ENCODE data around the gene PPARA. TPM values are rescaled to one million over a fixed set of nuclear protein-coding genes. Genes with fewer than 3 reads are reported as not detected.

PPARA gene
- polyA plus RNA-seq, 1 experiment: 10.3 TPM

DNA sequence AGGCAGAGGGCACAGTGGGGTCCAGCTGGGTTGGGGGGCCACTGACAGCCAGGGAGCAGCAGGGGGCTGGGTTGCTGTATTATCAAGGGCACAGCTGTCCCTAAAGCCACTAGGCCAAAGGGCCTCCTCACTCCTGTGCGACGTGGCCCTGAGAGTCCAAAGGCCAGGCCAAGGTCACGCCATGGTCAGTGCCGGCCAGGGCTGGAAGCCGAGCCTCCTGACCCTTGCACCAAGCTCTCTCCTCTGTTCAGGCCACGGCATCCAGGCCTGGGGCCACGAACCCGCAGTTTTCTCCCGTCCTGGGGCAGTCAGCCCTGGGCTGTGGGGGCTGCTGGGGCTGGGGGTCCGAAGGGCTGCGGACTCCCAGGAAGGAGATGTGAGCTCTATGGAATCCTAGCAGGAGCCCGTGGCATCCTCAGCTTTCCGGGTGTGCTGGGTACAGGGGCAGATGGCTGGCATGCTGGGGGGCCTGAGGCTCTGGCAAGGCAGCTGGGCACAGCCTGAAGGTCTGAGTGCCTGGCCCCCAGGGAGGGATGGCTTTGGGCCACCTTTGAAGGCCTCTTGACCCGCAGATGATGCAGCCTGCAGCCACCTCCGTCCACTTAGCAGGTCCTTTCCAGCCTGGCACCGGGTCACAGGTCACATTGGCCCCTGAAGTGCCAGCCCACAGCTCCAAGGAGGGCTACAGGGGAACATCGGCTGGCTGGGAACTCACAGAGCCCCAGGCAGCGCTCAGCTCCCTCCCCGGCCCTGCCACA lies 17.3 kb upstream of the PPARA start:
- ChIA-PET POLR2A (interaction anchor here (0.6 kb wide), 1 partner anchor 1198 kb away, joined by 3 read pairs; no protein-coding TSS in a partner anchor), CTCF (interaction anchor here (0.5 to 2.6 kb wide), 3 partner anchors 11 to 397 kb away, joined by 3 to 11 read pairs (median 5); no protein-coding TSS in a partner anchor)
- Histone ChIP-seq H3K4me3 (ENCODE audit: low read depth, low read length) (no peak overlapping the region), H3K36me3 (ENCODE audit: control insufficient read depth, insufficient read depth, low read length) (no peaks in the 10 kb centered on the region), H3K27me3 (ENCODE audit: control insufficient read depth, insufficient read depth, low read length) (no peaks in the 10 kb centered on the region)
- DNase-seq (ENCODE audit: low read depth): no peak
- TF ChIP-seq CTCF (IDR thresholded peaks at IDR 0.05; ENCODE audit: insufficient read depth, low read depth, low read length): no peak

GRCh38 chr22:46133588-46133855 lies 16.8 kb upstream of the PPARA start:
- no peak overlapping the region for H3K4me3 ChIP-seq (ENCODE audit: low read depth, low read length)
- no peak for DNase-seq (ENCODE audit: low read depth)
- POLR2A ChIA-PET: no interaction called here
- CTCF ChIA-PET: interaction anchor here (0.5 to 2.6 kb wide), 3 partner anchors 11 to 397 kb away, joined by 3 to 11 read pairs (median 5); no protein-coding TSS in a partner anchor
- H3K36me3 ChIP-seq (ENCODE audit: control insufficient read depth, insufficient read depth, low read length): no peaks in the 10 kb centered on the region
- H3K27me3 ChIP-seq (ENCODE audit: control insufficient read depth, insufficient read depth, low read length): no peaks in the 10 kb centered on the region
- no peak for TF ChIP-seq CTCF (IDR thresholded peaks at IDR 0.05; ENCODE audit: insufficient read depth, low read depth, low read length)

- DNase-seq (ENCODE audit: low read depth): no peak
- no peak for TF ChIP-seq CTCF (IDR thresholded peaks at IDR 0.05; ENCODE audit: insufficient read depth, low read depth, low read length)
- CTCF ChIA-PET: interaction anchor here (1.9 to 2.6 kb wide), 2 partner anchors 12 kb away, joined by 8 to 11 read pairs; no protein-coding TSS in a partner anchor
- Histone ChIP-seq H3K4me3 (ENCODE audit: low read depth, low read length) (no peak overlapping the region), H3K27me3 (ENCODE audit: control insufficient read depth, insufficient read depth, low read length) (no peaks in the 10 kb centered on the region), H3K36me3 (ENCODE audit: control insufficient read depth, insufficient read depth, low read length) (no peaks in the 10 kb centered on the region)
- POLR2A ChIA-PET: no interaction called here
Measured at GRCh38 chr22:46134111-46134705, 16.1 kb upstream of the PPARA start.

- ChIA-PET POLR2A (no interaction called here), CTCF (interaction anchor here (1.9 kb wide), 1 partner anchor 14 kb away, joined by 8 read pairs; no protein-coding TSS in a partner anchor)
- no peak for TF ChIP-seq CTCF (IDR thresholded peaks at IDR 0.05; ENCODE audit: insufficient read depth, low read depth, low read length)
Measured at GRCh38 chr22:46135611-46136485, 14.5 kb upstream of the PPARA start.

More at GRCh38 chr22:46135611-46136485, 14.5 kb upstream of the PPARA start:
- no peak for DNase-seq (ENCODE audit: low read depth)
- Histone ChIP-seq H3K36me3 (ENCODE audit: control insufficient read depth, insufficient read depth, low read length) (no peaks in the 10 kb centered on the region), H3K4me3 (ENCODE audit: low read depth, low read length) (no peak overlapping the region), H3K27me3 (ENCODE audit: control insufficient read depth, insufficient read depth, low read length) (no peaks in the 10 kb centered on the region)
